Bone marrow (tissue), 2 donors: Measurements from ENCODE around the gene HBA2.
"Not testable (repeated sequence)": the region's sequence is repeated elsewhere in the genome, so short reads cannot be mapped to it uniquely, and the experiment has no call there.

Experiments used
- DNase-seq, 2 donors: peaks; one replicate each; lab custom pipeline; 2025; lab: John Stamatoyannopoulos, UW

The HBA2 gene

DNA sequence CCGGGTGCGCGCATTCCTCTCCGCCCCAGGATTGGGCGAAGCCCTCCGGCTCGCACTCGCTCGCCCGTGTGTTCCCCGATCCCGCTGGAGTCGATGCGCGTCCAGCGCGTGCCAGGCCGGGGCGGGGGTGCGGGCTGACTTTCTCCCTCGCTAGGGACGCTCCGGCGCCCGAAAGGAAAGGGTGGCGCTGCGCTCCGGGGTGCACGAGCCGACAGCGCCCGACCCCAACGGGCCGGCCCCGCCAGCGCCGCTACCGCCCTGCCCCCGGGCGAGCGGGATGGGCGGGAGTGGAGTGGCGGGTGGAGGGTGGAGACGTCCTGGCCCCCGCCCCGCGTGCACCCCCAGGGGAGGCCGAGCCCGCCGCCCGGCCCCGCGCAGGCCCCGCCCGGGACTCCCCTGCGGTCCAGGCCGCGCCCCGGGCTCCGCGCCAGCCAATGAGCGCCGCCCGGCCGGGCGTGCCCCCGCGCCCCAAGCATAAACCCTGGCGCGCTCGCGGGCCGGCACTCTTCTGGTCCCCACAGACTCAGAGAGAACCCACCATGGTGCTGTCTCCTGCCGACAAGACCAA, at the start of gene HBA2:
HBA2 (plus strand) TSS at position 503 of the 568 bp plus-strand sequence; CDS start at position 540, 37 bp downstream.
- not testable (repeated sequence) for DNase-seq

DNA sequence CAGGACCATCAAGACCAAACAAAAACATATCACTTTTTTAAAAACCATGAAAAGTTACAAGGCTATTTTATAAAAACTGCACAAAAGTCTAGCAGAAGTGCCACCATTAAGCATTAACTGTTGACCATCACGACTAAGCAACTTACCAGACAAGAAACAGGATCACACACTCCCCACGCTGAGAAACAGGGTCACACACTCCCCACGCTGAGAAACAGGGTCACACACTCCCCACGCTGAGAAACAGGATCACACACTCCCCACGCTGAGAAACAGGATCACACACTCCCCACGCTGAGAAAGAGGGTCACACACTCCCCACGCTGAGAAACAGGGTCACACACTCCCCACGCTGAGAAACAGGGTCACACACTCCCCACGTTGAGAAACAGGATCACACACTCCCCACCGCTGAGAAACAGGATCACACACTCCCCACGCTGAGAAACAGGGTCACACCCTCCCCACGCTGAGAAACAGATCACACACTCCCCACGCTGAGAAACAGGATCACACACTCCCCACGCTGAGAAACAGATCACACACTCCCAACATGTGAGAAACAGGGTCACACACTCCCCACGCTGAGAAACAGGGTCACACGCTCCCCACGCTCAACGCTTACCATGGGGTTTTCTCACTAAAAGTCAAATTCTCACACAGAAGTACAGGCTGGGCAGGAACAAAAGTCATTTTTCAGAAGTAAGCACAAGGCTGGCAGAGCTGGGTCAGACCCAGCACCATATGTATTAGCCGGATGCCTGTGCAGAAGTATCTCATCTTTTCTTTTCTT, 48.9 kb upstream of the HBA2 start:
- not testable (repeated sequence) for DNase-seq

DNA sequence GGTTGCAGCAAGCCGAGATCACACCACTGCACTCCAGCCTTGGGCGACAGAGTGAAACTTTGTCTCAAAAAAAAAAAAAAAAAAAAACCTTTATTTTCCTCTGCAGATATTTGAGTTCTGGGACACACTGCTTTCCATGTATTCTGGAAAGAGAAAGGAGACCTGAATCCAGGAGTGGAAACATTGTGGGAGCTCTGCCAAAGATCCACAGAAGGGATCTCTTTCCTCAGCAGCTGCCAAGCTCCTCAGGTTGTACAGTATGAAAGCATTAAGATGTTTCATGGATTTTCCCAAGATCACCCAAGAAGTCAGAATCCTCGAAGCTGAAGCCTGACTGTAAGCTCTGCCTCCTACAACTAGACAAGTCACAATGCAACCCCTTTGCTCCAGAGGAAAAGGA, 47.7 kb upstream of the HBA2 start:
- no peak for DNase-seq

GRCh38 chr16:129075-129474, 43.6 kb upstream of the HBA2 start:
- DNase-seq: no peak

- DNase-seq: no peak
These were observed 42.0 kb upstream of the HBA2 start for GRCh38 chr16:130533-131173.

GRCh38 chr16:132120-132519, 40.6 kb upstream of the HBA2 start:
- DNase-seq: no peak

- no peak for DNase-seq
These were observed 39.0 kb upstream of the HBA2 start for GRCh38 chr16:133716-134115.

DNA sequence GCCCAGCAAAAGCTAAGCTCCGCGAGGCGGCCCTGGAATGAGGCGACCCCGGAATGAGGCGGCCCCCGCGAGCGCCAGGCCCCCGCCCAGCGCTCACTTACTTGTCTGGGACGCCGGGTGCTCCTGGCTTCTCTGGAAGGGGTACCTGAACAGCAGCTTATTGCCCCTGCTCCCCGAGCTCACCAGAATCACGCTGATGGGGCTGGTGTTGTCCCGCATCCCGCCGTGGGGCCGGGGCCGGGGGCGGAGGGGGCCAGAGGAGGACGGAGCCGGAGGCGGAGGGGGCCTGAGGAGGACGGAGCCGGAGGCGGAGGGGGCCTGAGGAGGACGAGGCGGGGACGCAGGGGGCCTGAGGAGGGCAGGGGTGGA, 34.6 kb upstream of the HBA2 start:
- no peak for DNase-seq

GRCh38 chr16:140175-140857, 32.4 kb upstream of the HBA2 start:
- no peak for DNase-seq

DNA sequence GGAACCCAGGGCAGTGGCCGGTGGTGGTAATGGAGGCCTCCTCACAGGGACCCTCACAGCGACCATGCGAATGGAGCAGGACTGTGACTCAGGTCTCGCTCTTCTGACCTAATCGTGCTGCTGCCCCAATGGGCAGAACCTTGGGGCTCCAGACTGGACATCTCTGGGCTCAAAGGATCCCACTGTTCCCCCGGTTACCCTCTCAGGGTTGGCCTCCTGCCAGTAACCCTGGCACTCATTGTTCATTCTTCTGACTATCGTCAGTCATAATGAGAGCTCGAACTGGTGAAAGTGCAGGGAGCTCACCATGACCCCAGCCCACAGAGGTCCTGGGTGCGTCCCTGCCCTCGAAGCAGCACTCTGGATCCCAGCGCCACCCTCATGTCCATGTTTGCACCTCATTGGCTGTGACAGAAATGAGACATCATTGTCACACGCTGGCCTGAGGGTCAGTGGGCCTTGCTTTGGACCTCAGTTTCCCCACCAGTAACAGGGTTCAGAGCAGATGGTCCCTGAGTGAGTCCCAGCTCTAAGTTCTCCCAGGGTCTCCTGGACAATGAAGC, 30.2 kb upstream of the HBA2 start:
- no peak for DNase-seq

DNA sequence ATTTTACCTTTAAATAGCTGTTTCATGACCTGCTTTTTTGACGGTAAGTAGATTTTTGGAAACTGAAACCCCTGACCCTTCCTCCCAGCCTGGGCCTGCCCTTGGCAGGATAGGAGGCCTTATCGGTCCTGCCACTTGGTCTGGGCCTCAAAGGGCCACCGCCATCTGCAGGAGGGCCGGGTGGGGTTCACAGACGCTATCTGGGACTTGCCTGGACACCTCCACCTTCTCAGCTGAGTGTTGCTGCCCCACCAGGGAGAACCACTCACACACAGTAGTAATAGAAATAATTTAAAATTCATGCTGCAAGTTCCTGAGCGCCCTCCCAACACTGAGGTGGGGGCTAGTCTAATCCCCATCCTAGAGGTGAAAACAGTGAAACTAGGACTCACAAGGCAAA, 29.6 kb upstream of the HBA2 start:
- DNase-seq: no peak

DNA sequence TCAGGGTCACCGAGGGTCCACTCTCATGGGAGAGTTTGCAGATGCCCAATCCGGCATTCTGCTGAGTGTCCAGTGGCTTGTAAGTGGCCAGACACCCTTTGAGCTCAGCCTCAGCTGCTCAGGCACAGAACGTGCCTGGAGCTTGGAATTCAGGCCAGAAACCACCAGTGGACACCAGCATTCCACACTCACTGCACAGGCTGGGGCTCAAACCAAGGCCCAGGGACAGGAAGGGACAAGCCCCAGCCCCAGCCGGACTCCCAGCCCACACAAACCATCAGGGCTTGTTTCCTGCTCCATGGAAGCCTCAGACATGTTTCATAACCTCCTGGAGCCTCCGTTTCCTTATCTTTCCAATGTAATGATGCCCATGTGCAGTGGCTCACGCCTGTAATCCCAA, 29.2 kb upstream of the HBA2 start:
- DNase-seq: no peak

DNA sequence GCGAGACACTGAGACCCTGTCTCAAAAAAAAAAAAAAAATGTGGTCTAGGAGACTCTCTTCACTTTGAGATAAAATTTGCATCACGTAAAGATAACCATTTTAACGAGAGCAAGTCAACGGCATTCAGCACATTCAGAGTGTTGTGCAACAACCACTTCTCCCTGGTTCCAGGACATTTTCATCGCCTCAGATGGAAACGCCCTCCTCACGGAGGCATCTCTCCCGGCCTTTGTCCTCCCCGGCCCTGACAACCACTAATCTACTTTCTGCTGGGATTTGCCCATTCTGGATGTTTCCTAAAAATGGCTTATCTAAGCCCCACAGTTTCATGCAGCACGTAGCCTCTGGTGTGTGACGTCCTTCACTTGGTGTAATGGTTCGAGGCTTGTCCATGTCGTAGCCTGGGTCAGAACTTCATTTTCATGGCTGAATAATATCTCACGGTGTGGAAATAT, 27.9 kb upstream of the HBA2 start:
- DNase-seq: no peak

DNA sequence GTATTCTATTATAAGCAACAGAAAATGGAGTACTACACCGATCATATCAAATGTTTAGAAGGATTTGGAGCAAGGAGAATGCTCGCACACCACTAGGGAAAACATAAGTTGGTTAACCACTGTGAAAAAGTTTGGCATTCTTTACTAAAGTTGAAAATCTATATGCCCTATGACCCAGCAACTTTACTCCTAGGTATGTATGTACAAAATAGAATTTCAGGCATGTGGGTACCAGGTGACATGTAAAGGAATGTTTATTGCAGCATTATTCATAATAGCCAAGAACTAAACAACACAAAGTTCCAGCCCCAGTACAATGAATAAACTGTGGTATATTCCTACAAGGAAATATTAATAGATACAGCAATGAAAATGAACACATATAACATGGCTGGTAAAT, 26.0 kb upstream of the HBA2 start:
- DNase-seq: no peak

DNA sequence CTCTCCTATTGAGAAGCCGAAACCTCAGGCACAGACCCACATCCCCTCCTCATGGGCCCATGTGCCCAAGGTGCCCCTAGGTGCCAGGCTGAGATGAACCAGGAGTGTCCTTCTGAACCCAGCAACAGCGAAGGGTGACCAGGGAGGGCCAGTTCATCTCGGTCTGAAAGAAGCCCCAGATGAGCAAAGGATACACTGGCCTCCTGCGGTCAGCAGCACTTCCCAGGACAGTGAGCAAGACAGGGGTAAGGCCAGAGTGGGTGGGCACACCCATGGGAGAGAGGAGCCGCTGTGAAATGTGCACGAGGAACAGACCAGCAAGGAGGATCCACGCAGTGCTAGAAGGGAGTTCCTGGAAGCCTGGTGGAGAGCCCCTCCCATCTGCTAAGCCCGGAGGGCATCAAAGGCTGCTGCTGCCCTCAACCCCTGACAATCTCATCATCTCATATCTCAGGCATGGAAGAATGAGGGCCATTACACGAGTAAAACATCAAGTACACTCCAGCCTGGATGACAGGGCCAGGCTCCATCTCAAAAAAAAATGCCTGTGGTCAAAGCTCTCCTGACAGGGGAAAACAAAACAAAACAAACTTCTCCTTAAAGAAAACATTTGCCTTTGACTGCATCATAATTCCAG, 23.5 kb upstream of the HBA2 start:
- DNase-seq: no peak

- no peak for DNase-seq
These were observed 20.2 kb upstream of the HBA2 start, which contains the start of gene HBZ for GRCh38 chr16:152141-153128. Gene HBZ, plus strand, starts transcription at chr16:152644. Its CDS starts 266 bp downstream, at chr16:152910.

- not testable (repeated sequence) for DNase-seq
These were observed 19.6 kb upstream of the HBA2 start for GRCh38 chr16:153129-153521.

GRCh38 chr16:153550-154216, 19.0 kb upstream of the HBA2 start:
- DNase-seq: not testable (repeated sequence)

GRCh38 chr16:154217-155030, 18.3 kb upstream of the HBA2 start:
- no peak for DNase-seq
